OCI-LY1 (cell line): Measurements from ENCODE around the gene ALPI.

Experiments
- EZH2 ChIP-seq: fragments of 200-600 bp; sonication (generic), shearing (Covaris generic); IDR thresholded peaks from 2 replicates; pipeline ENCODE4 v1.8.0; 2017; ENCODE audit warnings: borderline replicate concordance, mixed run types, mild to moderate bottlenecking, antibody characterized with exemption, low read length, moderate library complexity, mixed read lengths
- TF ChIP-seq, protein P1 (sequence below): fragments of 200-600 bp; sonication (generic), shearing (Covaris generic); IDR thresholded peaks from 2 replicates; pipeline ENCODE4 v1.5.1; 2017; ENCODE audit warnings: mild to moderate bottlenecking, antibody characterized with exemption, low read length, moderate library complexity, mixed read lengths

DNA sequence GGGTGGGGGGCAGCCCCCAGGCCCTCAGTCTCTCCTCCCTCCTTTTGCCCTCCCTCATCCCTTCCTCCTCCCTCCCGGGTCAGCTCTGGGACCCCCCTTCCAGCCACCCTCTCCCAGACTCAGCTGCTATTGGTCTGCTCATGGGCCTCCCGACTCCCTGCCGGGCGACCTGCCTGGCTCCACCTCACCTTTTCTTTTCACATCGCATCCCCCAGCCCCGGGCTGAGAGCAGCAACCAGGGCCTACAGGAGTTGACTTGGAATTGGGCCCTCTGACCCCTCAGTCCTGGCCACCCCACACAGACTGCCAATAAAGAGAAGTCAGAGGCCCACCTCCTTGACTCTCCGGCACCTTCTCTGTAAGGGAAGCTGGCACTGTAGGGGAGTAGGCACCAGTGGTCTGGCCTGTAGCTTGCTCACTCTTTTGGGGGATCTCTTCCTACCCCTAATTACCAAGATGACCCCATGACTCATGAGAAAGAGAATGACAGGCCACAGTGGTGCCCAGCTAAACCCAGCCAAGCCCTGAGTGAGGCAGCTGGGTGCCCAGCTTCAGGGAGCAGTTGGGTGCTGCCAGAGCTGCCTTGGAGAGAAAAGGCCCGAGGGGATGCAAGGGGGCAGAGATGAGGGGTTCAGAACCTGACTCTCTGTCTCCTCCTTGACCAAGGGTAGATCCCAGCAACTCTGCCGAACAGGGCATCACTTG, 33.7 kb downstream of the ALPI start:
- TF ChIP-seq, protein P1, sequence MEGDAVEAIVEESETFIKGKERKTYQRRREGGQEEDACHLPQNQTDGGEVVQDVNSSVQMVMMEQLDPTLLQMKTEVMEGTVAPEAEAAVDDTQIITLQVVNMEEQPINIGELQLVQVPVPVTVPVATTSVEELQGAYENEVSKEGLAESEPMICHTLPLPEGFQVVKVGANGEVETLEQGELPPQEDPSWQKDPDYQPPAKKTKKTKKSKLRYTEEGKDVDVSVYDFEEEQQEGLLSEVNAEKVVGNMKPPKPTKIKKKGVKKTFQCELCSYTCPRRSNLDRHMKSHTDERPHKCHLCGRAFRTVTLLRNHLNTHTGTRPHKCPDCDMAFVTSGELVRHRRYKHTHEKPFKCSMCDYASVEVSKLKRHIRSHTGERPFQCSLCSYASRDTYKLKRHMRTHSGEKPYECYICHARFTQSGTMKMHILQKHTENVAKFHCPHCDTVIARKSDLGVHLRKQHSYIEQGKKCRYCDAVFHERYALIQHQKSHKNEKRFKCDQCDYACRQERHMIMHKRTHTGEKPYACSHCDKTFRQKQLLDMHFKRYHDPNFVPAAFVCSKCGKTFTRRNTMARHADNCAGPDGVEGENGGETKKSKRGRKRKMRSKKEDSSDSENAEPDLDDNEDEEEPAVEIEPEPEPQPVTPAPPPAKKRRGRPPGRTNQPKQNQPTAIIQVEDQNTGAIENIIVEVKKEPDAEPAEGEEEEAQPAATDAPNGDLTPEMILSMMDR, result no peak
- TF ChIP-seq EZH2, result no peak
